Measurements from ENCODE around the gene AGAP1.

Gene AGAP1

DNA sequence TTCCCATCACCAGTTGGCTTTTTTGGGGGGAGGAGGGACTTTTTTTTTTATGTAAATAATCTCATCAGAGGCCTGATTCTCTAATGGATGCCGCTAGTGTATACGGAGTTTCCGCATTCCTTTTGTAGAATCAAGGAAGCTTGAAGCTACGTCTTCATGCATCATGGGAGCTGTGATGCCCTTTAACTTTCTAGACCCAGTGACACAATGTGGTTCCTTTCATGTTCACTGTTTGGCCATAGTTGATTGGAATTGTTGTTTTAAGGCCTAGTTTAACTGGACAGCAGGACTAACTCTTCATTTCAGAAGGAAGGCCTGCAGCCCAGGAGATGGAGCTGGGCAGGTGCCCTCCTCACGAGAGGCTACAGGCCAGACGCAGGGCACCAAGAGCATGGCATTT is 287.9 kb downstream of the AGAP1 start:
- DNase-seq = no peak

DNA sequence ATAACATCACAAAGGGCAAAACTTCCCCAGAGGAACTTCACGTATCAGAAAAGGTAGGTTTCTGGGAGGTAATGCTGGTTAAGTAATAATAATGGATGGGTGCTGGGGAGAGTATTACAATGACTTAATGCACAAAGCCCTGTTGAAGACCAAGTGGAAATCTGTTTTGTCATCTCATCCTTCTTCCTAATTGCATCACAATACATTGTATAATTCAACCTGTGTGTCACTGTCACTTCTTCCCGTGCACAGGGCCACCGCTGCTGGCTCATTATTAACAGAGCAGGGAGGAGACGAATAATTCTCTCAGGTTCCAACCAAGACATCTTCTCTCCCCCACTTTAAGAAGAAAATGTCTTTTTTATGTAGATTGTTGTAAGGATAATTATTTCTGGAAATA is 290.9 kb downstream of the AGAP1 start:
- no peak for DNase-seq

DNA sequence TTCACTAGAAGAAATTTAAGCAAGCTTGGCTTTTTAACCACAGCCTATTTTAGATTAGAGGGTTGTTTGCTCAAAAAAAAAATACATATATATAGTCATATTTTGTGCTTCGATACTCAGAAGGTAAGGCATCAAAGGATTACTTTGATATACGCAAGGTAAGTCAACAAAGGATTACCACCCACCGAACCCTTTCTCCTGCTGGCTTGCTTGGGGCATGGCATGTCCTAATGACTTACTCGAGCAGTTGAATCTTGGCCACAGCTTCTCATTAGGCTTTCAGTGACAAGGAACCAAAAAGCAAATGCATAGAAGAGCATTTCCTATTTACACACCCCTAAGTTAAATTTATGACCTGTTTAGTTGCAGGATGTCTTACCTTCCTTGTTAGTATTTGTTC is 295.7 kb downstream of the AGAP1 start:
- DNase-seq = no peak

DNA sequence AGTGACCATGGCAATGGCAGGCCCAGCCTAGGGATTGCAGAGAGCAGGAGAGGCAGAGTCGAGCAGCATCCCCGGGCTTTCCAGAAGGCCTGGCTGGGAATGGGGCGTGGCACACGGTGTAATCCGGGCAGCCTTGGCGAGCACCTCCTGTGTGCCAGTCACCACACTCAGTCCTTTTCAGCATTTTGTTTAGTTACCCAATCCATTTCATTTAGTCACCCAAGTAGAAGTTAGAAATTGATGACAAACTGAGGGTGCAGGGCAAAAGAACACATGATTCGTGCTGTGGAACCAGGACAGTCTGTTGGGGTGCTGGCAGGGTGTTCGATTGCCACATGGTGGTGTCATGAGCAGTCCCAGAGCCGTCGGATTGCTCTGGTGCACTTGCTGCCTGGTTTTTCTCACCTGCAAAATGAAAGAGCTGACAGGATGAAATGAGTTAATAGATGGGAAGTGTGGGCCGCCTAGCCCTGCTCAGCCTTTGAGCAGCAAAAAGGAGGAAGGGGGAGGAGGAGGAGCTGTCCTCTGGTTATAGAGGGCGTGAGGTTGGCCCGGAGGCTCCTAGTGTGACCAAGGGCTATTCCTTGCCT is 299.4 kb downstream of the AGAP1 start:
- DNase-seq = no peak

DNA sequence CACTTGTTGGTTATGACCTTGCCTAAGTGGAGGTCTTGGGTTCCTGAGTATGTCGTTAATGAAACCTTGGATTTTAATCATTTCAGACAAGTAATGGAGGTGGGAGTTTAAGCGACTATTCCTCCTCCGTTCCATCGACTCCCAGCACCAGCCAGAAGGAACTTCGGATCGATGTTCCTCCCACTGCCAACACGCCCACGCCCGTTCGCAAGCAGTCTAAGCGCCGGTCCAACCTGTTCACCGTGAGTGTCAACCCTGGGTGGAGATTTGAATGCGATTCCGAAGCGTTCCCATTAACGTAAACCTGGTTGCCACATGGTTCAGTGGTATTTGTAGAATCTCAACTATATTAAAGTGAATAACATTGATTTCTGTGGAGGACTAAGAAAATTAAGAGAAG is 305.4 kb downstream of the AGAP1 start:
- DNase-seq = no peak

DNA sequence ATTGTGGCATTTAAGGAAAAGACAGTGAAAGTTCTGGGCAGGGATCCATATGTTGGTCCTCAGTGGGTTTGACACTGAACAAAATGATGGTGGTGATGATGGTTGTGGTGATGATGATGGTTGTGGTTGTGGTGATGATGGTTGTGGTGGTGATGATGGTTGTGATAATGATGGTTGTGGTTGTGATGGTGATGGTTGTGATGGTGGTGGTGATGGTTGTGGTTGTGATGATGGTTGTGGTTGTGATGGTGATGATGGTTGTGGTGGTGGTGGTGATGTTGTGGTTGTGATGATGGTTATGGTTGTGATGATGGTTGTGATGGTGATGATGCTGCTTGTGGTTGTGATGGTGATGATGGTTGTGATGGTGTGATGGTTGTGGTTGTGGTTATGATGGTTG is 308.7 kb downstream of the AGAP1 start:
- no peak for DNase-seq

DNA sequence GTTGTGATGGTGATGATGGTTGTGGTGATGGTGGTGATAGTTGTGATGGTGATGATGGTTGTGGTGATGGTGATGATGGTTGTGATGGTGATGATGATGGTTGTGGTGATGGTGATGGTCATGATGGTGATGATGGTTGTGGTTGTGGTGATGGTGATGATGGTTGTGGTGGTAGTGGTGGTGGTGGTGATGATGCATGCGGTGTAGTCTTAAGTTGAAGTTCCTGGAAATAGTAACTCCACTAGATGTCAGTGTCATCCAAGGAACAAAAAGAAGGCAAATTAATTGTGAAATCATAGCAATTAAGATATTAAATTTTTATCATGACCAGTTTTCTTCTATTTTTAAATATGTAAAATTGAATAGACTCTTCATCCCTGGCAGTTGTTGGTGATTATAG is 309.2 kb downstream of the AGAP1 start:
- no peak for DNase-seq

DNA sequence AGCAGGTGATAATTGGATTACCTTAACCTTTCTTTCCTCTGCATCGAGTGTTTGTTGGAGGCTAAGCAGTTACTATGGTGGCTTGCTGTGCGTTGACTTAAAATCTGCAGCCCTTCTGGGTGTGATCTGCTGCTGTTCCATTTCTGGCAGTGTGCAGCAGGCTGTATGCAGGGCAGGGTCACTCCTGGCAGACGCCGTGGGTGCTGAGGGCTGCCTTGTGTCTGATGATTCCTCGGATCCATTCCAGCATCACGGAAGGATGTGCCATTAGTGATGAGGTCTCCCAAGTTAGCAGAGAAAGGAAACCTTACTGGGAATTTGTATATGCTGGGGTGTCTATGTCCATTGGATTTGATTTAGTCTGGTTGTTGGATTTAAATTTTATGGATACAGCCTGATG is 310.8 kb downstream of the AGAP1 start:
- DNase-seq = no peak

DNA sequence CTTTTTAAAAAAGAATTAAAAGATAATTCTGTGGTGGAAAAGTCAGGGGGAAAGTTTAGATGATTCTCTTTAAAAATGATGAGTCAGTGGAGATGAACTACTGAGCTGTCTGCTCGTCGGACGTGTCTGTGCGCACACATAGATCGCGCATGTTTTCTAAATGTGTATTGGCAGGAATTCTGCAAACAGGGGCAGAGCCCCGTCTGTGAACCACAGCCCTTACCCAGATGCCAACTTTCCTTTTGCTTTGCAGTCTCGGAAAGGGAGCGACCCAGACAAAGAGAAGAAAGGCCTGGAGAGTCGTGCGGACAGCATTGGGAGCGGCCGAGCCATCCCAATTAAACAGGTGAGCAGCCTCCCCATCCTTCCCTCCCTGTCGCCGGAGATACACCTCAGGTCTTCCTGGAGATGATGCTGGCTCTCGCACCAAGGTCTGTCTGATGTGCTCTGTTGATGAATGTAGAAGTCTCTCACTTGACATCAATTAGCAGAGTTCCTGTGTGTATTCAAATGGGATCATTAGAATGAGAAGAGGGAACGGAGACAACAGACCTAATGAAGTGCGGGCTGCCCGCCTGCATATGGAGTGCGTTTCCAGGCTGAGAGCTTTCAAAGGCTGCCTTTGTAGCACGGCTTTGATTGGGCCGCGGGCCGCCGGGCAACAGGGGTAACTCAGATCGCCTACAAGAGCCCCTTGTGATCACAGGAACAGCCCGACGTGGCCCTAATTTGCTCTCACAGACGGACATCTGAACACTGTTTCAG is 313.3 kb downstream of the AGAP1 start:
- DNase-seq = no peak

DNA sequence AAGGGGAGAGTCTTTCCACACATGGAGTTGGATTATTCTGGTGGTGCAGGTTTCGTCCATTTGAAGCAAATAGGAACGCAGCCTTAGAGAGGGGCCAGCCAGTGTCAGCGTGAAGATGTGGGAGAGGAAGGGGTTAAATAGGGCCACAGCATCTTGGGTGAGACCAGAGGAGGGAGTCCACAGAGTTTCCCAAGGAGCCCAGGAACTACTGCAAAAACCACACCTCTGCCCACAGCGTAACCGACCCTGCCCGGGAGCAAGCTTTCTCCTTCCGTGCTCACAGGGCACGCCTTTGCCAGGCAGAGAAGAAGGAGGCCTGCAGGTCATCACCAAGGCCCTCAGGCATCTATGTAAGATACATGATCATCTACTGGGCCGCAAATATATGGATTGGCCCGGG is 314.5 kb downstream of the AGAP1 start:
- no peak for DNase-seq

DNA sequence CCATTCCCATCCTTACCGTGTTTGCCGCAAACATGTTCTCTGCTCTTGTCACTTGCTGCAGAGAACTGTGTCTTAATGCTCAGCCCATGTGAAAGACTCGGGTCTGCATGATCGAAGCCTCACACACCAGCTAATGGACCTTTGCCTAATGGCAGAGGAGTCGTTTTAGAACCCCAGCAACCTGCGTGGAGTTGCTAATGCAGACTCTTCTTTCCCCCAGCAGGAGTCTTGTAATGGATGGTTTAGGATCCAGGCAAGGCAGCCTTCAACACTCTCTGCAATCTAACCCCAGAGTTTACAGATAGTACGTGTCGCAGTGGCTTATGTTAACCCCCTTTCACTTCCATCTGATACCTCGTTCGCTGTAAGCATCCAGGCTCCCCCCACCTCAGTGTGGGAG is 316.4 kb downstream of the AGAP1 start:
- no peak for DNase-seq

DNA sequence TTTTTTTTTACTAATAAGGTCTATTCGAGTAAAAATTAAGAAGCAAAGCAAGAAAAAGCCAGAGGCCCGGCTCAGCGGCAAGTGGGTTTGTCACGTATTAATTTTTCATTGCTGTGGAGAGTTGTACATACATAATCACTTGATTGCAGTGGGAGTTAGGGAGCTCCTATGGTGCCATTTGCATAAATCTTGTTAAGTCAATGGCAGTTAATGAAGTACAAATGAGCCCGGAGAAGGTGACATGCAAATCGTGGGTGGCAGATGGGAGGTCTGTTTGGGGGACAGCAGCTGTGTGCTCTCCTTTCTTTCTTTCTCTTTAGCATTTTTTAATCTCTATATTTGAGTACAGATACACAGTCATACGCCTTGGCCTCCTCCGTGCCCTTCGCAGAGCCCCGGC is 317.0 kb downstream of the AGAP1 start:
- no peak for DNase-seq

DNA sequence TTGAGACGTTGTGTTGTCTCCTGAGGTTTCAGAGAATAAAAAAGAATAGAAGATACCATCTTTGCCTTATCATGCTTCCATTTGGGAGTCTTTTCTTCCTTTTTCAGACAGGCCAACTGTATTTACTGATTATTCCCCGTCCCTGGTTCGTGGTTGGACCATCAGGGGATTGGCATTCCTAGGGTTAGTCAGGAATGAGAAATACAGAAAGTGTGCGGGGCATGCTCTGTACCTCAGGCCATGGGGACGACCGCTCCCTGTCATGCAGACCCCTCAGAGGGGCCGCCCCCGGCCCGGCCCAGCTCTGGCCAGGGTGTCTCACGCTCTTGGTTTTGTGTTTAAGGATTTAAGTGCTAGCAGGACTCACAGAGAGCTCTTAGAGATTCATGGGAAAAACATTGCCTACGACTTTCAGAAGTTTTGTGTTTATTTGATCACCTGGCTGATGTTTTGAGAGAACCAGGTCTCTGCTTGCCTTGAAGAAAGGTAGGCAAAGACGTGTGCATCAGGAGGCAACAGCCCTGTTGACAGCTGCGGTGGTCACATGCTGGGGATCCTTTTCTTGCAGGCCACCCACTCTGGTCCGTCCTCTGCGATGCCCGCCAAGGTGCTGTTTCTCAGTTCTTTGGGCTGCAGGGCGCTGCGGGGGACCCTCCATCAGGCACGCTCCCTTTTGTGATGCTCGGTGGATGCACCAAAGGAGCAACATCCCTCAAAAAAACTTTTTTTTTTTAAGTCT is 317.8 kb downstream of the AGAP1 start:
- DNase-seq = no peak

DNA sequence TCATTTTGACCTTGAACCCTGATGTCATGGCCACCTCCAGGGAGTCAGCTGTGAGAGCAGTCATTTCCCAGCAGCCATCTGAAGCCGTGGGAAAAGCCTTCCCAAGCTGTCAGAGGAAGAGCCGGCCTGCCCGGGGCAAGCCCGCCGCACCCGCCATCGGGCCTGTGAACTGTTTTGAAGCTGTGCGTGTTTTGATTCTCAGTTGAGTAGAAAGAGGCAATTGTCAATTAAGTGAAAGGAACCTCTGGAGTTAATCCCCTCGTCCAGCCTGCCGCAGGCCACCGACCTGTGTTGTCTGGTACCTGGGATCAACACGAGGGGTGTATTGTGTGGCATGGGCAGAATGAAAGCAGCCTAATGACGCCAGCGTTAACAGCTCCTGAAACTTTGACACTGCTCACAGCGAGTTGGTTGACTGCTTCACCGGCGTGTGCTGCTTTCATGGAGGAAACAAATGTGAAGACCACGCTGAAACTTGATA is 318.4 kb downstream of the AGAP1 start:
- DNase-seq = no peak

DNA sequence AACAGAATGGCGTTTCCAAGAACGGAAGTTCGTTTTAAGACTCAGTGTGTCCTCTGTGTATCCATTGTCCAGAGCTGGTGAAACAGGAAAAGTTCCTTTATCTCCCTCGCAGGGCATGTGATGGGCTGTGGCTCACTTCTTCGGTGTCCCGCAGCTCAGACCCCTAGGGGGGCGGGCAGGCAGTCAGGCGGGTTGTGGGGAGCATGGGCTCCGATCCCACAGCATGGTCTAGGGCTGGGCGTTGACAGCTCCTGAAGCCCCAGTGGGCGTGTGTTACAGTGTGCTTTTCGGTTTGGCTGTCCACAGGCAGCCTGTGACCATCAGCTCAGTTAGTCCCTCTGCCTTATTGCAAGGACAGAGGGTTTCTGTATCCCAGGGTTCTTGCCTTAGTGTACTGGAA is 319.6 kb downstream of the AGAP1 start:
- DNase-seq = no peak

DNA sequence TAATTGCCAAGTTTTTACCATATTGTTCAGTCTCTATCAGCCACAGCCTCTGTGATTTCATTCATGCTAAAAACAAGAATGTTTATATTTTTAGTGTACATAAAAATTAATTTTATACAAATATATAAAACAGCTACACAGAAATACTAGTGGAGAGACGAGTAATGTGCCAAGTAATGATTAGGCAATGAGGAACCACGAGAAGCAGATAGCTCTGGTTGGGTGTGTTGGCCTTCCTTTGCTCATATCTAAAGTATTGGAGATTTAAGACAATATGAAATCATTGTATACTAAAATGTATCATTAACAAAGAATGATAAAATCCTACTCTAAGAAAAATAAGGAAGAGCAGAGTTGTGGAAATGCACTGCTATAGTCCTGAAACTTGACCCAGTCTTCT is 326.7 kb downstream of the AGAP1 start:
- DNase-seq = no peak

DNA sequence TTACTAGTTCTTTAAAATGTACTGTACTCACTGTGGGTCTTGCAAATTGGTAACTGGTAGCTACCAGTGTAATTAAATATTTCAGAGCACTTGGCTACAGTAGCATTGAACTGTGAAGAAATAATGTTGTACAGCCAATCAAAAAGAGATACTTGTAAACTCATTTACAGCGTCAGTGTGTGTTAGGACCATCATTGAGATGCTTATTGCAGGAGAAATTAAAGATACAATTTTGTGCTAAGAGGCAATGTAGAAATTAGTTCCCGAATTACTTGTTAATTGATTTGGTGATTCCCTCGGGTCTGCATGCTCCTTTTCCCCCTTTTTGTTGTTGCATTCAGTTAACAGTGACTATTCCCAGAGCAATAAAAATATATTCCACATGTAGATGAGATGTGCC is 330.5 kb downstream of the AGAP1 start:
- no peak for DNase-seq

DNA sequence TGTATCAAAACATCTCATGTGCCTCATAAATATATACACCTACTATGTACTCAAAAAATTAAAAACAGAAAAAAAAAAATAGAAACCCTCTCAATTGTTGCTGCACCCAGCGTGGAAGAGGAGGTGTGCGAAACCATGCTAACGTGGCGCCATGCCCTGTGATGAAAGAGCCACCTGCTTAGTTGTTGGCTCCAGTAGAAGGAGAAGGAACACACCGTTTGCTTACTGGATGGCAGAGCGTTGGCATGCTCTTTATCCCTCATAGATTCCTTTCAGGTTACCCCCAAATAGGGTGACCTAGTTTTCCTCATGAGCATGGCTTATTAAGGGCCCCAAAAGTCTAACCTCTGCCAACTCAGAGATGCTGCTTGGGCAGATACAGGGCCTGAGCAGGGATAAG is 332.1 kb downstream of the AGAP1 start:
- no peak for DNase-seq

DNA sequence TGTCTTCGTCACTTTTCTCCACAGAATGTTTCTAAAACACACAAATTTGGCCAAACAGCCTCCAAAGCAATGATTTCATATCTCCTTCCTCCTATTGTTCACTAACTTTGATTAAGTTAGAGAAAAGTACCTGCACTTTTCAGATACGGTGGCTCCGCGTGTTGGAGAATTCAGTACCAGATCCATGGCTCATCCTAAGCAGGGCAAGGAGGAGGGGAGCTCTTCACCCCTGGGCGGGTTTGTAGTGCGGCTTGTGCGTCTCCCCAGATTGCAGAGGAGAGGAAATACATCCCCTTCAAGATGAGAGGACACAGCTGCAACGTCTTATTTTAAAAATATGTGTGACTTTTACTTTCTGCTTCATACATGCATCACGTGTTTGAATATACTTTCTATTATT is 333.0 kb downstream of the AGAP1 start:
- no peak for DNase-seq

DNA sequence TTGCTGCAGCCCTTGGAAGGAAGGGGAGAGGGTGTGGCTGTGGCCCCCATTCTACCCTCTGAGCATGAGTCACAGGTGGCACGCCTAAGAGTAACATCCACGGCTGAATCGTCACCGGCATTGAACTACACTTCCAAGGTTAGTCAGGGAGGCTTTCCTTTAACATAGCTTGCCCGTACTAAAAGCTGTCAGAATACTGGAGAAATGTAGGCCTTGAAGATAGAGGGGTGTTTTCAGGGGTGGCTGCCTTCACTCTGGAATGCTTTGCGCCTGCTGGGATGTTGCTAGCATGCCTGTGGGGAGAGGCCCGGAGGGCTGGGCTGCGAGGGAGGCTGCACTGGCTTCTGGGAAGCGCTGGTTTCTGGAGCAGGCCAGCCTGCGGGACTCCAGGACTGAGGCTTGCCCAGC is 333.7 kb downstream of the AGAP1 start:
- DNase-seq = no peak

DNA sequence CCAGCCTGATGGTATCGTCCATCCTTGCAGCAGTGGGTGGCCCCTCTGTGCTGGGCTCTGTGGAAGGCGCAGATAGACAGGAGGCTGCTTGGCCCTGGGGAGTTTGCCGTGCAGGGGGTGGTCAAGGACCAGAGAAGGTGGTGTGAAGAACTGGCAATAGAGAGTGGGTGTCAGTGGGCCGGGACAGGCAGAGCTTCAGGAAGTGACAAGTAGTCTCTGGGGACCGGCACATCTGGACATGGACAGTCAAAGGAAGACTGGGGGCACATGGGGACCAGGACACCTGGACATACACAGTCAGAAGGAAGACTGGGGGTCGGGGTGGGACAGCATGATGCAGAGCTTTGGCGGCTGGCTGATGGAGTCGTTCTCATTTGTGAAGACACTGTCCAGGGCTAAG is 335.9 kb downstream of the AGAP1 start:
- DNase-seq = no peak

DNA sequence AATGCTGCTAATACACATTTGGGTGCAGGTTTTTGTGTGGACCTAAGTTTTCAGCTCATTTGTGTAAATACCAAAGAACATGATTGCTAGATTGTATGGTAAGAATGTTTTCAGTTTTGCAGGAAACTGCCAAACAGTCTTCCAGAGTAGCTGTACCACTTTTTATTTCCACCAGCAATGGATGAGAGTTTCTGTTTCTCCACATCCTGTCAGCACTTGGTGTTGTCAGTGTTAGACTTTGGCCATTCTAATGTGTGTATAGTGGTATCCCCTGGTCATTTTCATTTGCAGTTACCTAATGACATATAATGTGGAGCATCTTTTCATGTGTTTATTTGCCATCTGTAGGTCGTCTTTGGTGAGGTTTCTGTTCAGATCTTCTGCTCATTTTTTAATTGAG is 337.9 kb downstream of the AGAP1 start:
- no peak for DNase-seq

DNA sequence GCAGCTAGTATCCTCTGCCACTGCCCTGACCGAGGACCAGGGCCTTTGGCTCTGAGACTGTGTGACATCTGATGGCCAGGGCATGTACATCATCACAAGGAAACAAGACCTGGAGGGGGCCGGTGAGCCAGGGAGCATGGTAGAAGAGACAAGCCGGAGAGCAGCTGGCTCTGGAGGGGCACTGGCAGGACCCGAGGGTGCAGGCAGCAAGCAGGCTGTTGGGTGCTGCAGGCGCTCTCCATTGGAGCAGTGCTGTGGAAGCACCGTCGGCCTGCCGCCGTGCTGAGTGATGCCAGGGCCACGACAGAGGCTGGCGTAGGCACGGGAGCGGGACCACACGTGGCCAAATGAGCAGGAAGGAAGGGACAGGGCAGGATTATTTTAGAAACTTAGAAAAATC is 339.1 kb downstream of the AGAP1 start:
- DNase-seq = no peak

DNA sequence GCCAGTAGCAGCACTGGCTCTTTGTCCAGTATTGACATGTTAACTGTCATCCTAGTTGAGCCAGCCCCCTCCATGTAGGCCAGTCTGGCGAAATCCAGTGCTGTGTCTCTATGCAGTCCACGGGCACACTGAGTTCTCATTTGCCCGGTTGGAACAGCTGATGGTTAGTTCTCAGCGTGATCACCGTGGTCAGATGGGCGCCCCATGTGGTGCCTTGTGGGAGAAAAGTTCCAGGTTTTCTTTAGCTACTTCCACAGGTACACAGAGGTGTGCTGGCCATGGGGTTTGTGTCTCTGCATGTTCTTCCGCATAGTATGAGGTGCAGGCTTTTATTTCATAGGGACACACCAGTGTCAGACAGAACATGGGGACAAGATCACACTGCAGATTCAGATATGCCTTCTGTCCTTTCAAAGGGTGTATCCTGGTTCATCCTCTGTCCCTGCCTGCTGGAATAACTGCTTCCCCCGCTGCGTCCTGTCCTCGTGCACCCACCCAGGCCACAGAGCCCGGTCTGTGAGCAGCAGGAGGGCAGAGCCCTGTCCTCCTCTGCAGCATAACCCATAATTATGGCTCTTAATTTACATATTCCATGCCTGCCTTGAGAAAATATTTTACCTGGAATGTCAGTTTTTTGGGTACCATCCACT is 340.3 kb downstream of the AGAP1 start:
- DNase-seq = no peak
